ENCODE results near the gene PREX1.

Gene PREX1

GRCh38 chr20:48610996-48611395 is 216.8 kb downstream of the PREX1 start:
- TF ChIP-seq CTCF (IDR thresholded peaks at IDR 0.05; ENCODE audit: insufficient read depth, low read length, poor library complexity, severe bottlenecking): no peak
- no peak for DNase-seq (ENCODE audit: extremely low read depth, insufficient read length)
- no peaks in the 10 kb centered on the region for H3K36me3 ChIP-seq (ENCODE audit: control insufficient read depth, insufficient read depth, low read length)
- no peak overlapping the region for H3K4me3 ChIP-seq (replicated peaks; ENCODE audit: low read depth, low read length)
- H3K27me3 ChIP-seq (replicated peaks; ENCODE audit: control insufficient read depth, insufficient read depth, low read length): no peaks in the 10 kb centered on the region

- Histone ChIP-seq H3K36me3 (ENCODE audit: control insufficient read depth, insufficient read depth, low read length) (no peaks in the 10 kb centered on the region), H3K27me3 (replicated peaks; ENCODE audit: control insufficient read depth, insufficient read depth, low read length) (no peaks in the 10 kb centered on the region), H3K4me3 (replicated peaks; ENCODE audit: low read depth, low read length) (no peak overlapping the region)
- peak; percentile 38 for DNase-seq (ENCODE audit: extremely low read depth, insufficient read length)
- no peak for TF ChIP-seq CTCF (IDR thresholded peaks at IDR 0.05; ENCODE audit: insufficient read depth, low read length, poor library complexity, severe bottlenecking)
These were observed 218.3 kb downstream of the PREX1 start for GRCh38 chr20:48609491-48609978.

- Histone ChIP-seq H3K27me3 (replicated peaks; ENCODE audit: control insufficient read depth, insufficient read depth, low read length) (no peaks in the 10 kb centered on the region), H3K36me3 (ENCODE audit: control insufficient read depth, insufficient read depth, low read length) (no peaks in the 10 kb centered on the region), H3K4me3 (replicated peaks; ENCODE audit: low read depth, low read length) (no peak overlapping the region)
- DNase-seq (ENCODE audit: extremely low read depth, insufficient read length): no peak
- TF ChIP-seq CTCF (IDR thresholded peaks at IDR 0.05; ENCODE audit: insufficient read depth, low read length, poor library complexity, severe bottlenecking): no peak
These were observed 219.0 kb downstream of the PREX1 start for GRCh38 chr20:48608756-48609155.

GRCh38 chr20:48607544-48607865 is 220.3 kb downstream of the PREX1 start:
- no peak for DNase-seq (ENCODE audit: extremely low read depth, insufficient read length)
- no peaks in the 10 kb centered on the region for H3K36me3 ChIP-seq (ENCODE audit: control insufficient read depth, insufficient read depth, low read length)
- H3K27me3 ChIP-seq (replicated peaks; ENCODE audit: control insufficient read depth, insufficient read depth, low read length): no peaks in the 10 kb centered on the region
- no peak overlapping the region for H3K4me3 ChIP-seq (replicated peaks; ENCODE audit: low read depth, low read length)
- no peak for TF ChIP-seq CTCF (IDR thresholded peaks at IDR 0.05; ENCODE audit: insufficient read depth, low read length, poor library complexity, severe bottlenecking)

GRCh38 chr20:48606841-48607543 is 220.8 kb downstream of the PREX1 start:
- Histone ChIP-seq H3K27me3 (replicated peaks; ENCODE audit: control insufficient read depth, insufficient read depth, low read length) (no peaks in the 10 kb centered on the region), H3K36me3 (ENCODE audit: control insufficient read depth, insufficient read depth, low read length) (no peaks in the 10 kb centered on the region), H3K4me3 (replicated peaks; ENCODE audit: low read depth, low read length) (no peak overlapping the region)
- TF ChIP-seq CTCF (IDR thresholded peaks at IDR 0.05; ENCODE audit: insufficient read depth, low read length, poor library complexity, severe bottlenecking): no peak
- no peak for DNase-seq (ENCODE audit: extremely low read depth, insufficient read length)
